ENCODE results near the gene RAB11FIP2.

- TF ChIP-seq EZH2 (IDR thresholded peaks at IDR 0.05; ENCODE audit: insufficient read depth, poor library complexity, severe bottlenecking) (no peak), EZH2phosphoT487 (IDR thresholded peaks at IDR 0.05; ENCODE audit: insufficient read depth, low read depth) (no peak)
These were observed 80.8 kb downstream of the RAB11FIP2 start for GRCh38 chr10:117965984-117966383.

Data from GM23248 (cell line).